RWPE2 (cell line): ENCODE measurements around the gene GPR78.

Source experiments
- ATAC-seq: fragments of 200-7000 bp; cut with Tn5 transposase; 3 replicates; pipeline ENCODE4 v1.9.1; 2021; ENCODE audit warnings: low read depth
- DNase-seq: peaks from one replicate; pipeline ENCODE4 v3.0.0-alpha.2; 2020; ENCODE audit warnings: low spot score
- H3K27ac ChIP-seq: fragments of 450-650 bp; 2 replicates; pipeline ENCODE4 v1.5.1; 2017; ENCODE audit warnings: mild to moderate bottlenecking; ENCODE audit not compliant: poor library complexity, severe bottlenecking
- H3K27me3 ChIP-seq: fragments of 250-450 bp; sonication (Bioruptor Pico); 2 replicates; pipeline ENCODE4 v1.5.1; 2021; ENCODE audit warnings: mild to moderate bottlenecking, moderate library complexity; ENCODE audit not compliant: insufficient read depth, poor library complexity, severe bottlenecking
- H3K36me3 ChIP-seq: fragments of 250-450 bp; sonication (Bioruptor Pico); 2 replicates; pipeline ENCODE4 v1.5.1; 2020; ENCODE audit warnings: low read depth, mild to moderate bottlenecking, moderate library complexity
- H3K4me1 ChIP-seq: fragments of 250-450 bp; sonication (Bioruptor Pico); 2 replicates; pipeline ENCODE4 v1.5.1; 2021; ENCODE audit warnings: mild to moderate bottlenecking, moderate library complexity; ENCODE audit not compliant: insufficient read depth, poor library complexity, severe bottlenecking
- H3K4me3 ChIP-seq: fragments of 250-450 bp; sonication (Bioruptor Pico); 2 replicates; pipeline ENCODE4 v1.5.1; 2021; ENCODE audit warnings: mild to moderate bottlenecking, moderate library complexity; ENCODE audit not compliant: severe bottlenecking
- H3K9me3 ChIP-seq: fragments of 250-450 bp; sonication (Bioruptor Pico); 2 replicates; pipeline ENCODE4 v1.5.1; 2021; ENCODE audit warnings: mild to moderate bottlenecking, moderate library complexity; ENCODE audit not compliant: severe bottlenecking
- CTCF ChIP-seq: fragments of 450-650 bp; IDR thresholded peaks from one replicate; pipeline ENCODE4 v1.5.1; 2017; ENCODE audit warnings: mild to moderate bottlenecking, moderate library complexity; ENCODE audit not compliant: poor library complexity, severe bottlenecking

The GPR78 gene

DNA sequence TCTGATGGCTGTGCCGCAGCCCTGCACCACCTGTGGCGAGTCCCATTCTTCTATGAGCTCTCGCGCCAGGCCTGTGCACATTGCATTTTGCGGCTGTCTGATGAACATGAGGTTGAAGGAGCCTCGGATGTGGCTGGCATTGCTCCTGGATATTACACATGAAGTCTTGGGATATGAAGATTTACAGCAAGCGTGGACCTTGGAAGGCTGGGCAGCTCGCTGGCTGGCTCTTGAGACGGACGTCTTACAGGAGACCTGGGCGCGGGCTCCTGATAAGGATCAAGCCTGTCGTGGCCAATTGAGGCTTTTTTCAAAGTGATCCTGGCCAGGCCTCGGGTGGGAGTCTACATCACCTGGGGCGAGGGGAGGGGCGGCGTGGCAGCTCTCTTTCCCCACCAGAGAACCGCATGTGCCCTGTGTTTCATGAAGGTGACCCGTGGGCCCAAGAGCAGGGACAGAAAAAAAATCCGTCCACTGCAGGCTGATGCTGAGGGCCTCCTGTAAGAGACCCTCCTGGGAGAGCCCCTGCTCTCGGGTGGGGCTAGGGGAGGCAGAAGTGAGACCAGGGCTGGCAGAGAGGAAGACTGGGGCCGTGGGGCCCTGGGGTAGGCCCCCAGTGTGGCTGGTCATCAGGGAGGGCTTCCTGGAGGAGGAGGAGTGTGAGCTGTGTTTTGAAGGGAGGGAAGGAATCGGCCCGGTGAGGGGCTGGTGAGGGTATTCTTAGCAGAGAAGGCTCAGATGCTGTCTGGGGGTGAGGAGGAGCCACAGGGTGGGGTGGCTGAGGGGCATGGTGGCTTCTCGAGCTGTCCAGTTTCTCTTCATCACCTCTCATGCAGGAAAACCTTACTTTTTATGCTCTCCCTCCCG is 36.0 kb downstream of the GPR78 start:
- Histone ChIP-seq H3K4me1 (no peaks in the 10 kb centered on the region), H3K9me3 (no peaks in the 10 kb centered on the region), H3K27me3 (no peaks in the 10 kb centered on the region), H3K36me3 (no peaks in the 10 kb centered on the region), H3K27ac (no peak overlapping the region), H3K4me3 (no peak overlapping the region)
- DNase-seq (peak; percentile 43), ATAC-seq (no peak)
- TF ChIP-seq CTCF = no peak

DNA sequence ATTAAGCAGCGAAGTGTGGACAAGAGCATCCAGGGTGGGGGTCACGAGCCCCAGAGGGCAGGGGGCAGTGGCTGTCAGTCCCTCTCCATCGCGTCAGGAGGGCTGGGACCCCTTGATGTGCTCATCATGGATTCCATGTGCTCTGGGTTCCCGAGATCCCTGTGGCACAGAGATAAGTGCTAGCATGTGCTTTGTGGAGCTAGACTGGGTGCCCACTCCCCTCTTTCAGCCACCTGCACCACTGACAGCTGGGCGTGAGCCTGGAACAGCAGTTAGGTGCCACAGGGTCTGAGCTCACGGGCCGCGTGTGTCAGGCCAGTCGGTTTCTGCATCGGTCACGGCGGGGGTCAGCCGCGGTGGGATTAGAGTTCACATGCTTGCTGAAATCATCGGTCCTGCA is 36.6 kb downstream of the GPR78 start:
- TF ChIP-seq CTCF = no peak

GRCh38 chr4:8617486-8618040 is 37.4 kb downstream of the GPR78 start:
- DNase-seq (peak; percentile 37), ATAC-seq (no peak)
- no peaks in the 10 kb centered on the region for H3K9me3 ChIP-seq
- no peak for TF ChIP-seq CTCF
- H3K4me3 ChIP-seq = no peak overlapping the region
- H3K36me3 ChIP-seq = no peaks in the 10 kb centered on the region
- no peaks in the 10 kb centered on the region for H3K27me3 ChIP-seq
- H3K4me1 ChIP-seq = no peaks in the 10 kb centered on the region
- no peak overlapping the region for H3K27ac ChIP-seq

More for the DNA sequence above, 36.6 kb downstream of the GPR78 start:
- DNase-seq = peak; percentile 30
- H3K4me1 ChIP-seq = no peaks in the 10 kb centered on the region
- no peaks in the 10 kb centered on the region for H3K27me3 ChIP-seq
- no peak overlapping the region for H3K27ac ChIP-seq
- no peak overlapping the region for H3K4me3 ChIP-seq
- no peaks in the 10 kb centered on the region for H3K36me3 ChIP-seq
- H3K9me3 ChIP-seq = no peaks in the 10 kb centered on the region
- no peak for ATAC-seq

- Histone ChIP-seq H3K36me3 (no peaks in the 10 kb centered on the region), H3K4me3 (no peak overlapping the region), H3K27me3 (no peaks in the 10 kb centered on the region), H3K9me3 (no peaks in the 10 kb centered on the region), H3K4me1 (no peaks in the 10 kb centered on the region), H3K27ac (no peak overlapping the region)
- peak; percentile 39 for DNase-seq
- no peak for ATAC-seq
- TF ChIP-seq CTCF = no peak
Measured at GRCh38 chr4:8618421-8618820, 38.2 kb downstream of the GPR78 start.
